ENCODE measurements around the gene SF3B2.
"Not testable (repeated sequence)": the region's sequence is repeated elsewhere in the genome, so short reads cannot be mapped to it uniquely, and the experiment has no call there.

The SF3B2 gene

DNA sequence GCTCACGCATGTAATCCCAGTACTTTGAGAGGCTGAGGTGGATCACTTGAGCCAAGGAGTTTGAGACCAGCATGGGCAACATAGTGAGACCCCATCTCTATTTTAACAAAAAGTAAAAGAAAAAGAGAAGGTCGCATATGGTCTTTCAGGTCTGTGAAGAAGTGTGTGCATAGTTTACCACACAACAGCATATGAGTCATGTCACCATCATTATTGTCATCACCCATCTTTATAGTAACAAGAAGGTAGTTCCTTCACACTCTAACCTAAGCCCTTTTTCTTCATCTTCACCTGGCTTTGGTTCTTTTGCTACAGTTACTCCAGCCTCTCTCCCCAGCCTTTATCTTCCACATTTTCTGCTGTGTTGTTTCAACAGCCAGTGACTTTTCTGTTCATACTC is 57.1 kb downstream of the SF3B2 start:
- DNase-seq (ENCODE audit: low read depth, low spot score), result no peak

GRCh38 chr11:66111158-66111557 is 59.0 kb downstream of the SF3B2 start:
- DNase-seq (ENCODE audit: low read depth, low spot score), result no peak

DNA sequence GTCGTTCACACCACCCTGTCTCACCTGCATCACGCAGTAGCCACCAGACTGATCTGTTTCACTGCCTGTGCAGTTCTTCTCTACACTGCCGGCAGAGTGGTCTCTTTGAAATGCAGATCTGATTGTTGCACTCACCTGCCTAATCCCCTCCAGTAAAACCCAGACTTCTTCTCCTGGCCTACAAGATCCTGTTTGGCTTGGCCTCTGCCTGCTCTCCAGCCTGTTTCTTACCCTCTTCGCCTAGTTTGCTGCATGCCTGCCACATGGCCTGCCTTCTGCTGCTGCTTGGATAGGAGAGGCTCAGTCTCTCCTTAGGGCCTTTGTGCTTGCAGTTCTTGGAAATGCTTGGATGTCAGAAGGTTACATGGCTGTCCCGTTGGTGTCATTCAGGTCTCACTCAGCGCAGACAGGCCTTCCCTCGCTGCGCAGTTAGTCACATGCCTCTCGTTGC is 59.9 kb downstream of the SF3B2 start:
- DNase-seq (ENCODE audit: low read depth, low spot score), result no peak

DNA sequence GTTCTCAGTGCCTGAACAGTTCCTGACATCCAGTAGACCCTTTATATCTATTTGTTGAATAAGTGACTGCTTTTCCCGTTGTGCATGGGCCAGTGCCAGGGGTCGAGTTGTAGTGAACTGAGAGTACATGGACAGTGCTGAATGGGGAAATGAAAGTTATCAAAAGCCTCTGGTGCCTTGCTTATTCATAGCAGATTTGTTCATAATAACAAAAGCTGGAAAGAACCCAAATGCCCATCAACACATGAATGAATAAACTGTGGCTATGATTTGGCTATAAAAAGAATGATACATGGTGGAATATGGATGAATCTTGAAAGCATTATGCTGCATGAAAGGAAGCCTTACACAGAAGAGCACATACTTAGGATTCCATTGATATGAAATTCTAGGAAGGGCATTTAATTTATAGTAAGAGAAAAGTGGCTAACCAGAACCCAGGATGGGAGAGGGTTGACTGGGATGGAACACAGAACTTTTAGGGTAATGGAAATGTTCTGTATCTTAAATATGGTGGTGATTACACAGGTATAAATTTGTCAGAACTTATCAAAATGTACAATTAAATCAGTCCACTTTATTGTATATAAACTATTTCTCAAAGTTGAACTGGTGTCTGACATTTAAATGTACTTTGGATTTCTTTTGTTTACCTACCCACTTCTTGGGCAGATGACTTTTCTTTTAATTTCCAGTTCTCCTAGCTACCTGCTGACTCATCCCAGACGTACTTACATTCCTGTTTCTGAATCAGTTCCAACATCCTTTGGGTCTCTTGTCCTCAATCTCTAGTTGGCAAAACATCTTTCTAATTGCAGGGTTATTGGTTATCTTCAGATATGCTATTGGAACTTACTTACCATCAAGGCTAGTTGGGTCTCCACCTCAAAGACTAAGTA is 60.7 kb downstream of the SF3B2 start:
- DNase-seq (ENCODE audit: low read depth, low spot score), result no peak

GRCh38 chr11:66114957-66115356 is 62.8 kb downstream of the SF3B2 start:
- DNase-seq (ENCODE audit: low read depth, low spot score), result not testable (repeated sequence)

- no peak for DNase-seq (ENCODE audit: low read depth, low spot score)
These were observed 63.6 kb downstream of the SF3B2 start for GRCh38 chr11:66115638-66116301.

GRCh38 chr11:66116576-66117361 is 64.6 kb downstream of the SF3B2 start:
- DNase-seq (ENCODE audit: low read depth, low spot score), result no peak

GRCh38 chr11:66118847-66119246 is 66.7 kb downstream of the SF3B2 start:
- DNase-seq (ENCODE audit: low read depth, low spot score), result no peak

Measured in smooth muscle cell of the brain vasculature (primary cell).